Liver (tissue), 3 donors: ENCODE results near the gene GABBR2.

Source experiments
- CTCF ChIP-seq: fragments of 150-350 bp; IDR thresholded peaks from 2 replicates; pipeline ENCODE4 v1.5.1; 2017; ENCODE audit warnings: improper control_type of control experiment, low read depth, low read length; ENCODE audit not compliant: missing input control
- HNF4G ChIP-seq: IDR thresholded peaks from 2 replicates; pipeline ENCODE4 v1.6.1; 2016; ENCODE audit warnings: antibody characterized with exemption
- JUND ChIP-seq, 2 donors: IDR thresholded peaks; 2 replicates each; pipeline ENCODE4 v1.6.1; 2016; ENCODE audit warnings: antibody characterized with exemption in 2 of 2
- SP1 ChIP-seq: IDR thresholded peaks from 2 replicates; pipeline ENCODE4 v1.6.1; 2018; ENCODE audit warnings: antibody characterized with exemption, mild to moderate bottlenecking
- ZBTB33 ChIP-seq: IDR thresholded peaks from 2 replicates; pipeline ENCODE4 v1.6.1; 2016; ENCODE audit warnings: antibody characterized with exemption
- donor health status: healthy.
- donor health status: healthy.

- TF ChIP-seq CTCF (no peak), HNF4G (no peak), ZBTB33 (no peak), JUND (IDR thresholded peaks at IDR 0.05) (no peak), SP1 (no peak)
Observed at GRCh38 chr9:98323831-98324135, 385.0 kb downstream of the GABBR2 start.
